ENCODE measurements around the gene C2orf78. TPM values are rescaled to one million over a fixed set of nuclear protein-coding genes. Genes with fewer than 3 reads are reported as not detected.
"Not testable (repeated sequence)": the region's sequence is repeated elsewhere in the genome, so short reads cannot be mapped to it uniquely, and the experiment has no call there.

Gene C2orf78
- total RNA-seq, result not detected in 2 replicates

DNA sequence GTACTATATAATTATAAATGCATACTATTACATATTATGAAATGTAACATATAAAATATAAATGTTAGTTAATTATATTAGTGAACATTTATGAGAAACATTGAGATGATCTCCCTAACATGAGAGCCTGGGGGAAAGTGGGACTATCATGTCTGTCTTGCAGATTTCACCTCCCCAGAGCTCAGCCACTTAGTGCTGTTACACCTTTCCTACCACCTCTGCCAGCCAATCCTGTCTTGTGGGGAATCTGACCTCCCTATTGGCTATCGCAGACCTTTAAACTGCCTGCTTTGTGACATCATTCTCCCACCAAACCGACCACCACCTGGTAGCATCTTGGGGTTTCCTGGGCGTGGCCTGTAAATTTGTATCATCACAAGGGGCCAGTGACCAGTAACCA lies at the start of gene C2orf78:
C2orf78 (plus strand) TSS at position 301 of the 400 bp plus-strand sequence. CDS start 127 bp downstream, outside the sequence.
- DNase-seq (ENCODE audit: low read depth); H3K4me3 ChIP-seq (ENCODE audit: low read depth, low read length): not testable (repeated sequence)

GRCh38 chr2:73736378-73736777 lies 47.6 kb upstream of the C2orf78 start:
- no peak for DNase-seq (ENCODE audit: low read depth)
- H3K4me3 ChIP-seq (ENCODE audit: low read depth, low read length), result peak overlapping the region; percentile 96
- TF ChIP-seq, protein P1, sequence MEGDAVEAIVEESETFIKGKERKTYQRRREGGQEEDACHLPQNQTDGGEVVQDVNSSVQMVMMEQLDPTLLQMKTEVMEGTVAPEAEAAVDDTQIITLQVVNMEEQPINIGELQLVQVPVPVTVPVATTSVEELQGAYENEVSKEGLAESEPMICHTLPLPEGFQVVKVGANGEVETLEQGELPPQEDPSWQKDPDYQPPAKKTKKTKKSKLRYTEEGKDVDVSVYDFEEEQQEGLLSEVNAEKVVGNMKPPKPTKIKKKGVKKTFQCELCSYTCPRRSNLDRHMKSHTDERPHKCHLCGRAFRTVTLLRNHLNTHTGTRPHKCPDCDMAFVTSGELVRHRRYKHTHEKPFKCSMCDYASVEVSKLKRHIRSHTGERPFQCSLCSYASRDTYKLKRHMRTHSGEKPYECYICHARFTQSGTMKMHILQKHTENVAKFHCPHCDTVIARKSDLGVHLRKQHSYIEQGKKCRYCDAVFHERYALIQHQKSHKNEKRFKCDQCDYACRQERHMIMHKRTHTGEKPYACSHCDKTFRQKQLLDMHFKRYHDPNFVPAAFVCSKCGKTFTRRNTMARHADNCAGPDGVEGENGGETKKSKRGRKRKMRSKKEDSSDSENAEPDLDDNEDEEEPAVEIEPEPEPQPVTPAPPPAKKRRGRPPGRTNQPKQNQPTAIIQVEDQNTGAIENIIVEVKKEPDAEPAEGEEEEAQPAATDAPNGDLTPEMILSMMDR (conservative IDR thresholded peaks at IDR 0.05; ENCODE audit: low read depth, low read length), result no peak

DNA sequence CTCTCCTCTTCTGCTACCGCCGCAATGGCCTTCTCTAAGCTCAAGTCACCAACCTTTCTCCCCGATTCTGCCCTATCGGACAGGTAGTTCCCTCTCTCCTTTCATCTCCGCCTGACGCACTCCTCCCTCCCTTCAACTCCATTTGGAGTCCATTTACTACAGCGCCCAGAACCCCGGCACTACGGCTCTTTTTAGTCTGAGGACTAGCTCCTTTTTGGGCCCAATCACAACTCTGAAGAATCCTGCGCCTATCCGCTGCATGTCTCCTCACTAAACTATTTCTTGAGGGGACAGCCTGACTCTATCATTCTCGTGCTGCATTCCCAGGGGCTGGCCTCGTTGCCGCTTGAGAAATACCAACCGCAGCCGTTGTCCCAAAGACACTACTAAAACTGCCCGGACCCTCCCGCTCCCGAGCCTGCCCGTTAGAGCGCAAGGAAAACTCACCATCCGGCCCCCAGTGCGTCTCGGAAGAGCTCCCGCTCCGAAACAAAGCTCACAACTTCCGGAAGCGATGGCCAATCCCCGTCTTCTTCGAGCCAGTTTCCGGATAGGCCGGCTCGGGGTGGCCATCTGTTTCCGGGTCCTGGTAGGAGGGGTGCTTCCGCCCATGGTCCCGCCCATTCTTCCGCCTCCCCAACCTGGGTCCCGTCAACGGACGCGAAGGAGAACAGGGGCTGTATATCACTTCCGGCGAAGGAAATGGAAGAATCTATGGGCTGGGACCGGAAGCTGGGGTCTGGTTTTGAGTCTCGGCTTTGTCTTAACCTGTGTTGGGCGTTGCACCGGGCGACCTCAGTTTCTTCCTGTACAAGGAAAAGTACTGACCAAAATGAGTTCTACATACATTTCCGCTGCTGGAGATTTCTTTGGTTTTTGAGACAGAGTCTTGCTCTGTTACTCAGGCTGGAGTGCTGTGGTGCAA lies 46.9 kb upstream of the C2orf78 start, which contains the start of gene TPRKB:
TPRKB (minus strand) TSS at position 491 of the 925 bp plus-strand sequence. CDS start 2,776 bp downstream, outside the sequence.
- TF ChIP-seq, protein P1 (conservative IDR thresholded peaks at IDR 0.05; ENCODE audit: low read depth, low read length), result no peak
- DNase-seq (ENCODE audit: low read depth), result peak; percentile 77
- H3K4me3 ChIP-seq (ENCODE audit: low read depth, low read length), result peak within 1 kb of the TSS; percentile 96

DNA sequence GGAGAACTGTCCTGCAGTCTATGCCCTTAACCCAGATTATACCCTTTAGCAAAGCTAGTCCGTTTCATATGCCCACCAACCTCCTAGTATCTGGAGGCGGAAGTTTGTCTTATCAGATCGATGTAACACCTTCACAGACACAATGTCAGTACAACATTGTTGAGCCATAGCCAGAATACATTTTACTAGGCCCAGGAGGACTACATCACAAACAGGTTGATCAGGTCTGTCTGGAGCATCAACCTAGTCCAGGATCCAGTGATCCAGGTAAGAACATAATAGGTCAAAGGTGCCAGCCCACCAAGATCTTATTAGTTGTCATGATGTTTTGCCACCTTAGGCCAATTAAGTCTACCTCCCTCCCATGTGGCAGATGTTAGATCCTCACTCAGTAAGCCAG lies 44.9 kb upstream of the C2orf78 start:
- no peak for DNase-seq (ENCODE audit: low read depth)
- H3K4me3 ChIP-seq (ENCODE audit: low read depth, low read length), result no peak overlapping the region
- TF ChIP-seq, protein P1 (conservative IDR thresholded peaks at IDR 0.05; ENCODE audit: low read depth, low read length), result no peak

GRCh38 chr2:73740767-73741166 lies 43.2 kb upstream of the C2orf78 start:
- H3K4me3 ChIP-seq (ENCODE audit: low read depth, low read length), result no peak overlapping the region
- TF ChIP-seq, protein P1 (conservative IDR thresholded peaks at IDR 0.05; ENCODE audit: low read depth, low read length), result no peak
- DNase-seq (ENCODE audit: low read depth), result no peak

GRCh38 chr2:73746015-73746876 lies 37.7 kb upstream of the C2orf78 start:
- no peak overlapping the region for H3K4me3 ChIP-seq (ENCODE audit: low read depth, low read length)
- TF ChIP-seq, protein P1 (conservative IDR thresholded peaks at IDR 0.05; ENCODE audit: low read depth, low read length), result no peak
- no peak for DNase-seq (ENCODE audit: low read depth)

GRCh38 chr2:73746877-73747208 lies 37.1 kb upstream of the C2orf78 start:
- TF ChIP-seq, protein P1 (conservative IDR thresholded peaks at IDR 0.05; ENCODE audit: low read depth, low read length), result no peak
- DNase-seq (ENCODE audit: low read depth), result no peak
- H3K4me3 ChIP-seq (ENCODE audit: low read depth, low read length), result no peak overlapping the region

All from epithelial cell of proximal tubule (primary cell).